Tibial nerve (tissue), 4 donors: ENCODE results near the gene RAB1B.

Experiments used
- CTCF ChIP-seq, 5 experiments: fragments of 200-600 bp in 3 of 5; fragments of 450-650 bp in 2 of 5; sonication (generic) in 3 of 5; IDR thresholded peaks; one replicate each; pipeline ENCODE4 v1.5.1; 2016 to 2019; ENCODE audit warnings: antibody characterized with exemption in 5 of 5, mild to moderate bottlenecking in 3 of 5, moderate library complexity in 2 of 5
- EP300 ChIP-seq, 2 donors: sonication (generic); formaldehyde crosslinking; IDR thresholded peaks; one replicate each; pipeline ENCODE4 v1.6.1; 2017; ENCODE audit warnings: antibody characterized with exemption in 2 of 2, mild to moderate bottlenecking in 1 of 2
- POLR2A ChIP-seq, 2 donors: fragments of 450-650 bp; IDR thresholded peaks; one replicate each; pipeline ENCODE4 v1.6.1; 2017; ENCODE audit warnings: antibody characterized with exemption in 2 of 2, mild to moderate bottlenecking in 2 of 2, moderate library complexity in 2 of 2

- TF ChIP-seq CTCF (IDR thresholded peaks at IDR 0.05) (no peak), POLR2A (IDR thresholded peaks at IDR 0.05) (no peak), EP300 (IDR thresholded peaks at IDR 0.05) (no peak)
These were observed 24.9 kb downstream of the RAB1B start for GRCh38 chr11:66293352-66293751.
